Measurements from ENCODE around the gene CEP104. TPM values are rescaled to one million over a fixed set of nuclear protein-coding genes. Genes with fewer than 3 reads are reported as not detected.
A peak's percentile ranks its signal among the peaks of the same experiment; 100 is the strongest.

CEP104 gene
- total RNA-seq, 5 donors from 2014 or later (not counting 1 experiment from before 2014, with no cell fraction given) = 39.9 to 64.7 (median 58.5) TPM

DNA sequence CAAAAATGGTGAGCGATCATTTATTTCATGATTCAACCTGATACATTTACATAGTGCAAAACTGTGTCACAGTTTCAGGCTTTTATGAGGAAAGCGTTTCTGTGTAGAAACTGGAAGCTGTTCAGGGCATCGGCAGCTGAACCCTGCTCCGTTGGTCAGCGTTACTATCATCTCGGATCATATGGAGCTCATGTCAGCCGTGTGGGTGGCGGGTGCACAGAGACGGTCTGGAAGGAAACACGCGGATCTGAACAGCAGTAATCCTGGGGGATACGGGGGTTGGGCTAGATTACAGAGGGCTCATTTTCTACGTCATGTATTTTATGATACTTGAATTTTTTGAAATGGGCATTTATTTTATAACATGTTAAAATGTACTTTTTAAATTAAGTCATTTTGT is 28.0 kb upstream of the CEP104 start:
- DNase-seq = no peak
- no peak overlapping the region for H3K27ac Mint-ChIP-seq

DNA sequence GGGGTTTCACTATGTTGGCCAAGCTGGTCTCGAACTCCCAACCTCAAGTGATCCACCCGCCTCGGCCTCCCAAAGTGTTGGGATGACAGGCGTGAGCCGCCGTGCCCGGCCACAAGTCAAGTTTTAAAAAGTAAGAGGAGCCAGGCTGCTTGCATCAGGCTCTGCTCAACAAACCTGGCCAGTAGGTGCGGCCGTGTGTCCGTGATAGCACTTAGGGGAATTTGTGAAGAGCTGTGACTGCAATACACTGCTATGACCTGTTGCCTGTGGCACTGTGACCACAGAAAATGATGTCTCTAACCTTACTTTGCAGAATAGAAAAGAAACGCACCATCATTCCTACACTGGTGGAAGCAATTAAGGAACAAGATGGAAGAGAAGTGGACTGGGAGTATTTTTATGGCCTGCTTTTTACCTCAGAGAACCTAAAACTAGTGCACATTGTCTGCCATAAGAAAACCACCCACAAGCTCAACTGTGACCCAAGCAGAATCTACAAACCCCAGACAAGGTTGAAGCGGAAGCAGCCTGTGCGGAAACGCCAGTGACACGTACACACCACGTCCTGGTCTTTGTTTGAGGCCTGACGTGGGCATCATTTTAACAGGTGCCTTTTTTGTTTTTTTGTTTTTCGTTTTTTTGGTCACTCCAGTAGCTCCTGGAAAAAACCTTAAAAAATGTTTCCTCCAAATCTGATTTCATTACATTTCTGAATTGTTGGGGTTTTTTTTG is 26.3 kb upstream of the CEP104 start:
- DNase-seq = peak in 10 of 35 experiments; percentile 15 to 65 (median 33)
- peaks cover 5 to 51% of the 10 kb centered on the region in 2 donors for H3K36me3 ChIP-seq (ENCODE audit: control insufficient read depth in 2 of 2, extremely low read depth in 1 of 2, insufficient read depth in 1 of 2, low read length in 1 of 2)
- POLR2A ChIA-PET = no interaction called here

More for the DNA sequence above, 28.0 kb upstream of the CEP104 start:
- 94% methylated on average over 11 of the region's 13 CpGs for WGBS (ENCODE audit: insufficient coverage)
- peaks cover 7 to 16% (median 12%) of the 10 kb centered on the region in 3 donors for H3K4me1 Mint-ChIP-seq
- H3K36me3 ChIP-seq (ENCODE audit: control insufficient read depth in 2 of 2, extremely low read depth in 1 of 2, insufficient read depth in 1 of 2, low read length in 1 of 2) = peaks cover 5 to 52% of the 10 kb centered on the region in 2 donors
- H3K9me3 Mint-ChIP-seq = no peaks in the 10 kb centered on the region
- no peak overlapping the region for H3K4me3 ChIP-seq (ENCODE audit: control insufficient read depth in 1 of 2, extremely low read depth in 1 of 2, low read length in 1 of 2)
- no peaks in the 10 kb centered on the region for H3K27me3 Mint-ChIP-seq
- peaks cover 35% of the 10 kb centered on the region for H3K36me3 Mint-ChIP-seq
- H3K27me3 ChIP-seq (replicated peaks in 1 of 2; ENCODE audit: control insufficient read depth in 2 of 2, extremely low read depth in 1 of 2, insufficient read depth in 2 of 2, low read length in 1 of 2) = no peaks in the 10 kb centered on the region
- no peak overlapping the region for H3K4me3 Mint-ChIP-seq
- ChIA-PET CTCF (interaction anchor here in 1 of 2 donors (0.8 kb wide), 1 partner anchor 22 kb away, joined by 3 read pairs; no protein-coding TSS in a partner anchor), POLR2A (no interaction called here)
- ATAC-seq (replicated peaks in 1 of 4) = no peak
- peaks cover 0 to 30% of the 10 kb centered on the region in 2 experiments for H3K4me1 ChIP-seq (ENCODE audit: control insufficient read depth in 1 of 2, extremely low read depth in 1 of 2, insufficient read depth in 2 of 2, low read length in 2 of 2)
- no peak overlapping the region for H3K27ac ChIP-seq (ENCODE audit: low read length)
- H3K9me3 ChIP-seq = no peaks in the 10 kb centered on the region

DNA sequence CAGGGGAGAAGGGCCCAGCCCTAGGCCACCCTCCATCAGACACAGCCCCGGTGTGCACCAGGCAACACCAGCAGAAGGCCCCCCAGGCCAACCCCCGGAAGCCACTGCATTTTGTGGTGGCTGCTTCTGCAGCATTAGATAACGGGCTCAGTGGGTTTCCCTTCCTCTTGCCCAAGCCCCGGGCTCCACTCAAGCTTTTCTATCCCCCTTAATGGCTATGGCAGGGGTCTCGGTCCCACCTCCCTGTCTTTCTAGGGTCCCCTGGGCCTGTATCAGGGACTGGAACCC is 24.1 kb upstream of the CEP104 start:
- Histone ChIP-seq H3K36me3 (ENCODE audit: control insufficient read depth in 2 of 2, extremely low read depth in 1 of 2, insufficient read depth in 1 of 2, low read length in 1 of 2) (peaks cover 5 to 40% of the 10 kb centered on the region in 2 donors), H3K27me3 (replicated peaks in 1 of 2; ENCODE audit: control insufficient read depth in 2 of 2, extremely low read depth in 1 of 2, insufficient read depth in 2 of 2, low read length in 1 of 2) (no peaks in the 10 kb centered on the region), H3K4me1 (ENCODE audit: control insufficient read depth in 1 of 2, extremely low read depth in 1 of 2, insufficient read depth in 2 of 2, low read length in 2 of 2) (peaks cover 0 to 15% of the 10 kb centered on the region in 2 experiments), H3K27ac (ENCODE audit: low read length) (no peak overlapping the region), H3K4me3 (ENCODE audit: control insufficient read depth in 1 of 2, extremely low read depth in 1 of 2, low read length in 1 of 2) (no peak overlapping the region), H3K9me3 (no peaks in the 10 kb centered on the region)
- Mint-ChIP-seq H3K27me3 (no peaks in the 10 kb centered on the region), H3K36me3 (peaks cover 44% of the 10 kb centered on the region), H3K9me3 (peaks cover 0 to 5% (median 4%) of the 10 kb centered on the region in 3 donors), H3K4me3 (no peak overlapping the region), H3K4me1 (peaks cover 3 to 12% (median 6%) of the 10 kb centered on the region in 3 donors), H3K27ac (peak overlapping the region in 1 of 2 donors; percentile 48)
- POLR2A ChIA-PET = no interaction called here
- CTCF ChIA-PET = no interaction called here
- WGBS (ENCODE audit: insufficient coverage) = 55% methylated on average over 2 of the region's 5 CpGs
- peak in 1 of 35 experiments; percentile 18 for DNase-seq
- peak in 3 of 4 experiments; percentile 20 to 42 (median 32) for ATAC-seq (replicated peaks in 1 of 4)

More for the DNA sequence above, 26.3 kb upstream of the CEP104 start:
- peaks cover 0 to 18% of the 10 kb centered on the region in 2 experiments for H3K4me1 ChIP-seq (ENCODE audit: control insufficient read depth in 1 of 2, extremely low read depth in 1 of 2, insufficient read depth in 2 of 2, low read length in 2 of 2)
- no peaks in the 10 kb centered on the region for H3K9me3 ChIP-seq
- CTCF ChIA-PET = no interaction called here
- Mint-ChIP-seq H3K27ac (peak overlapping the region; percentile 2 to 46), H3K4me3 (no peak overlapping the region), H3K9me3 (peaks cover 0 to 5% (median 4%) of the 10 kb centered on the region in 3 donors), H3K36me3 (peaks cover 46% of the 10 kb centered on the region), H3K27me3 (no peaks in the 10 kb centered on the region), H3K4me1 (peaks cover 3 to 12% (median 9%) of the 10 kb centered on the region in 3 donors)
- no peak overlapping the region for H3K4me3 ChIP-seq (ENCODE audit: control insufficient read depth in 1 of 2, extremely low read depth in 1 of 2, low read length in 1 of 2)
- peak overlapping the region; percentile 54 for H3K27ac ChIP-seq (ENCODE audit: low read length)
- H3K27me3 ChIP-seq (replicated peaks in 1 of 2; ENCODE audit: control insufficient read depth in 2 of 2, extremely low read depth in 1 of 2, insufficient read depth in 2 of 2, low read length in 1 of 2) = no peaks in the 10 kb centered on the region
- 87% methylated on average over 13 of the region's 18 CpGs for WGBS (ENCODE audit: insufficient coverage)
- ATAC-seq (replicated peaks in 1 of 4) = peak in 2 of 4 experiments; percentile 76 to 79

DNA sequence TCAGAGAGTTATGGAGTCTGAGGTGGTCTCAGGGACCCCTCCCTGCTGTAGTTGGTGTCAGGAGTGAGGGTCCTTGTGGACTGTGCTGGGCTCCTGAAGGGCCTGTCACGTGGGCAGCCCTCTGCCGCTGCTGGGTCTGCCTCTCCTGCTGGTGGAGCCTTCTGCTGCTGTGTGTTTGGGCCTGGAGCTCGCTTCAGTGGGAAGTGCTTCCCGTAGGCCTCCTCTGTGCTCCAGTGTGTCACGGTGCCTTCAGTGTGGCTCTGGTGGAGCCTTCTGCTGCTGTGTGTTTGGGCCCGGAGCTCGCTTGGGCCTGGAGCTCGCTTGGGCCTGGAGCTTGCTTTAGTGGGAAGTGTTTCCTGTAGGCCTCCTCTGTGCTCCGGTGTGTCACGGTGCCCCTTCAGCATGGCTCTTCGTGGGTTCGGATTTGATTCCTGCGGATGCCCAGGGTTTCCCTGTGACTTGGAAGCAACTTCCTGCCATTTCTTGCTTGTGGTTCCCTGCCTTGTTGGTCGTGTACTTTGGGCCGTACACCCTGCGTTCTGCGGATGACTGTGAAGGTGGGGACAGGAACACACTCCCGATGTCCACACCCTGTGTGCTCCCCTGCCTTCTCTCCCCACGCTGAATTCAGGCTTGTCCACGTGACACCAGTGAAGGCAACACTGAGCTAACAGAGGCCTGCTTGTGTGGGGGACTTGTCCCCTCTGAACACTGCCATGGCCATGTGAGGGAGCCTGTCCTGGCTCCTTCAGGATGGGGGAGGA is 23.6 kb upstream of the CEP104 start:
- Mint-ChIP-seq H3K27ac (no peak overlapping the region), H3K9me3 (peaks cover 0 to 5% (median 4%) of the 10 kb centered on the region in 3 donors), H3K4me1 (peaks cover 3 to 12% (median 6%) of the 10 kb centered on the region in 3 donors), H3K27me3 (no peaks in the 10 kb centered on the region), H3K4me3 (no peak overlapping the region), H3K36me3 (peaks cover 50% of the 10 kb centered on the region)
- DNase-seq (no peak), ATAC-seq (replicated peaks in 1 of 4) (no peak)
- H3K9me3 ChIP-seq = no peaks in the 10 kb centered on the region
- ChIA-PET CTCF (no interaction called here), POLR2A (no interaction called here)
- peaks cover 0 to 15% of the 10 kb centered on the region in 2 experiments for H3K4me1 ChIP-seq (ENCODE audit: control insufficient read depth in 1 of 2, extremely low read depth in 1 of 2, insufficient read depth in 2 of 2, low read length in 2 of 2)
- H3K27ac ChIP-seq (ENCODE audit: low read length) = no peak overlapping the region
- H3K4me3 ChIP-seq (ENCODE audit: control insufficient read depth in 1 of 2, extremely low read depth in 1 of 2, low read length in 1 of 2) = no peak overlapping the region
- peaks cover 5 to 37% of the 10 kb centered on the region in 2 donors for H3K36me3 ChIP-seq (ENCODE audit: control insufficient read depth in 2 of 2, extremely low read depth in 1 of 2, insufficient read depth in 1 of 2, low read length in 1 of 2)
- 85% methylated on average over 18 of the region's 20 CpGs for WGBS (ENCODE audit: insufficient coverage)
- no peaks in the 10 kb centered on the region for H3K27me3 ChIP-seq (replicated peaks in 1 of 2; ENCODE audit: control insufficient read depth in 2 of 2, extremely low read depth in 1 of 2, insufficient read depth in 2 of 2, low read length in 1 of 2)

DNA sequence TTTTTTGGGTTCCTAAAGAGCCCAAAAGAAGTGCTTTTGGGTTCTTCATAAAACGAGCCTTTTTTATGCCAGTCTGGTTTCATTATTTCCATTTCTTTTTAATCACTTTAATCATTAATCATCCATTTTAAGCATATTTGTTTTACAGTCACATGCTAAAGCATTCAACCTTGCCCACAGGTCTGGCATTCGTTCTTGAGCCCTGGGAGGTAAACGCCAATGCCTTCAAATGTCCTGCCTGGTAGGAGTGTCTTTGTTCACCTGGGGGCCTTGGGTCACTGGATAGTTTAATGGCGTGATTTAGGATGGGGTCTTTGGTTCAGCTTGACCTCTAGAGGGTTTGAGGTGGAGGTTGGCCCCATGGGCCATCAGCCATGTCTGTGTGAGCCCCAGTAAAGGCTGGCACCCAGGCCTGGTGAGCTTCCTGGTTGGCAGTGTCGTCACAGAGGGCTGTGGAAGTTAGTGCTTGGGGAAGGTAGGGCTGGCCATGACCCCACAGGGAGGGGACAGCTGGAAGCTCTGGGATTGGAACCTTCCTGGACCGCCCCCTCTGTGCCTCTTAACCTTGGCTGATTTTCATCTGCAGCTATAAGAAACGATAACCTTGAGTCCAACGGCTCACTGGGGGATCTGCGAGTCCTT is 22.9 kb upstream of the CEP104 start:
- Histone ChIP-seq H3K4me1 (ENCODE audit: control insufficient read depth in 1 of 2, extremely low read depth in 1 of 2, insufficient read depth in 2 of 2, low read length in 2 of 2) (peaks cover 0 to 15% of the 10 kb centered on the region in 2 experiments), H3K27me3 (replicated peaks in 1 of 2; ENCODE audit: control insufficient read depth in 2 of 2, extremely low read depth in 1 of 2, insufficient read depth in 2 of 2, low read length in 1 of 2) (no peaks in the 10 kb centered on the region), H3K4me3 (ENCODE audit: control insufficient read depth in 1 of 2, extremely low read depth in 1 of 2, low read length in 1 of 2) (no peak overlapping the region), H3K27ac (ENCODE audit: low read length) (no peak overlapping the region), H3K36me3 (ENCODE audit: control insufficient read depth in 2 of 2, extremely low read depth in 1 of 2, insufficient read depth in 1 of 2, low read length in 1 of 2) (peaks cover 5 to 39% of the 10 kb centered on the region in 2 donors), H3K9me3 (no peaks in the 10 kb centered on the region)
- no peak for ATAC-seq (replicated peaks in 1 of 4)
- H3K4me3 Mint-ChIP-seq = no peak overlapping the region
- H3K9me3 Mint-ChIP-seq = peaks cover 0 to 5% (median 4%) of the 10 kb centered on the region in 3 donors
- H3K27me3 Mint-ChIP-seq = no peaks in the 10 kb centered on the region
- H3K4me1 Mint-ChIP-seq = peaks cover 3 to 12% (median 6%) of the 10 kb centered on the region in 3 donors
- POLR2A ChIA-PET = no interaction called here
- no peak overlapping the region for H3K27ac Mint-ChIP-seq
- CTCF ChIA-PET = interaction anchor here in 1 of 2 donors (0.7 kb wide), 1 partner anchor 23 kb away, joined by 4 read pairs; the partner anchor contains the start of genes CEP104 and DFFB
- H3K36me3 Mint-ChIP-seq = peaks cover 52% of the 10 kb centered on the region
- 97% methylated on average over 6 of the region's 9 CpGs for WGBS (ENCODE audit: insufficient coverage)
- DNase-seq = no peak

DNA sequence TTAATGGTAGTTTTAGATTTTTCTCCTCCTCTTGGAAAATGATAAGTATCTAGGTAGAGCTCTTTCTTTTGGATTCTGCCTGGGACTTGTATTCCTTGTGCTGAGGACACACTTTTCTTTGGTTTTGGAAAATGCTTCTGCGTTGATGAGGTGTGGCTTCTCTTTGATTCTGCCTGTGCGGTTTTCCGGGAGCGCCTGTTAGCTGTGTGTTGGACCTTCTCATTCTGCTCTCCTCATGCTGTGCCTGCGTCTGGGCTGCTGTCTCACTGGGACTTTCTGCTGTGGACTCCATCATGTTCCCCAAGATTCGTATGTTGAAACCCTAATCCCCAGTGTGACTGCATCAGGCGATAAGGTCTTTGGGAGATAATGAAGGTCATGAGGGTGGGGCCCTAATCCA is 22.1 kb upstream of the CEP104 start:
- ChIA-PET CTCF (interaction anchor here in 1 of 2 donors (0.6 kb wide), 1 partner anchor 83 kb away, joined by 5 read pairs; no protein-coding TSS in a partner anchor), POLR2A (no interaction called here)
- Histone ChIP-seq H3K4me1 (ENCODE audit: control insufficient read depth in 1 of 2, extremely low read depth in 1 of 2, insufficient read depth in 2 of 2, low read length in 2 of 2) (peaks cover 0 to 14% of the 10 kb centered on the region in 2 experiments), H3K4me3 (ENCODE audit: control insufficient read depth in 1 of 2, extremely low read depth in 1 of 2, low read length in 1 of 2) (no peak overlapping the region), H3K27me3 (replicated peaks in 1 of 2; ENCODE audit: control insufficient read depth in 2 of 2, extremely low read depth in 1 of 2, insufficient read depth in 2 of 2, low read length in 1 of 2) (no peaks in the 10 kb centered on the region), H3K27ac (ENCODE audit: low read length) (no peak overlapping the region), H3K9me3 (no peaks in the 10 kb centered on the region), H3K36me3 (ENCODE audit: control insufficient read depth in 2 of 2, extremely low read depth in 1 of 2, insufficient read depth in 1 of 2, low read length in 1 of 2) (peaks cover 3 to 36% of the 10 kb centered on the region in 2 donors)
- Mint-ChIP-seq H3K4me3 (no peak overlapping the region), H3K27me3 (no peaks in the 10 kb centered on the region), H3K9me3 (peaks cover 0 to 5% (median 4%) of the 10 kb centered on the region in 3 donors), H3K4me1 (peaks cover 3 to 12% (median 6%) of the 10 kb centered on the region in 3 donors), H3K27ac (no peak overlapping the region), H3K36me3 (peaks cover 44% of the 10 kb centered on the region)
- ATAC-seq (replicated peaks in 1 of 4) (no peak), DNase-seq (no peak)
- 96% methylated on average over 5 of the region's 7 CpGs for WGBS (ENCODE audit: insufficient coverage)

Measured in T-cell (primary cell).